ENCODE measurements around the gene RALGAPB.

The RALGAPB gene

DNA sequence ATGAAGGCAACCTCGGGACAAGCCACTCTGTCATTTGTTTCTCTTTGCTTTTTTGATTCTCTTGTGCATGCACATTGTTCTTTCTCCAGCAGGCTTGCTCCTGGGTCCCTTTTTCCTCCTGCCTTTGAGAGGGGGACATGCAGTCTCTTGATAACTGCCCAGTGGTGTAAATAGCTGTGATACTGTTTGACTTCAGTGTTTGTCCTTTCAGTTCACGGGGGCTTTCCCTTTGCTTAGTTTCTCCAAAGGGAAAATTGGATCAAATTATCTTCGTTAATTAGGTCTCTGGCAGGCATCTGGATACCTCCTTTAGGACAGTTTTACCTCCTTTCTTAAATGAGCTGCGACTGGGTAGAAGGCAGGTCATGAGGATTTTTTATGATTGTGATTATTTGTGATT lies 41.5 kb downstream of the RALGAPB start:
- DNase-seq (ENCODE audit: low read depth) = no peak
- H3K4me3 ChIP-seq (ENCODE audit: low read length) = no peak overlapping the region
- TF ChIP-seq, protein P1, sequence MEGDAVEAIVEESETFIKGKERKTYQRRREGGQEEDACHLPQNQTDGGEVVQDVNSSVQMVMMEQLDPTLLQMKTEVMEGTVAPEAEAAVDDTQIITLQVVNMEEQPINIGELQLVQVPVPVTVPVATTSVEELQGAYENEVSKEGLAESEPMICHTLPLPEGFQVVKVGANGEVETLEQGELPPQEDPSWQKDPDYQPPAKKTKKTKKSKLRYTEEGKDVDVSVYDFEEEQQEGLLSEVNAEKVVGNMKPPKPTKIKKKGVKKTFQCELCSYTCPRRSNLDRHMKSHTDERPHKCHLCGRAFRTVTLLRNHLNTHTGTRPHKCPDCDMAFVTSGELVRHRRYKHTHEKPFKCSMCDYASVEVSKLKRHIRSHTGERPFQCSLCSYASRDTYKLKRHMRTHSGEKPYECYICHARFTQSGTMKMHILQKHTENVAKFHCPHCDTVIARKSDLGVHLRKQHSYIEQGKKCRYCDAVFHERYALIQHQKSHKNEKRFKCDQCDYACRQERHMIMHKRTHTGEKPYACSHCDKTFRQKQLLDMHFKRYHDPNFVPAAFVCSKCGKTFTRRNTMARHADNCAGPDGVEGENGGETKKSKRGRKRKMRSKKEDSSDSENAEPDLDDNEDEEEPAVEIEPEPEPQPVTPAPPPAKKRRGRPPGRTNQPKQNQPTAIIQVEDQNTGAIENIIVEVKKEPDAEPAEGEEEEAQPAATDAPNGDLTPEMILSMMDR (IDR thresholded peaks at IDR 0.05; ENCODE audit: insufficient read depth, low read depth, low read length, missing control alignments) = no peak

DNA sequence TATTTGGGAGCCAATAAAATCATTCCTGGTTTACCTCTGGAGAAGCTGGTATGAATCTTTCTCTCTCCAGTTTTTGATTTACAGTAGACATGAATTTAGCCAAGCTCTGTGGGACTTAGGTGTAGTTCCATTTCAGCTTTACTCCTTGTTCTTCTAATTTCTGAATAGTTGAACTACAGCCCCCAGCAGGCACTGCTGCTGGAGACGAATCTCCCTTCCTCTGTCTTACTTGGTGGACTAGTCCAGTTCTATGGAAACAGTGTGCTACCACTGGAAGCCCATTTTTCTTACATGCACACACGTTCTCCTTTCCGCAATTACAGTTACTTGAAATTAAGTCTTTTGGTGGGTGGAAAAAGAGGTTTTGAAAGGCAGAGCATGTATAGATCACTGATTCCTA lies 42.3 kb downstream of the RALGAPB start:
- H3K4me3 ChIP-seq (ENCODE audit: low read length) = no peak overlapping the region
- no peak for DNase-seq (ENCODE audit: low read depth)
- TF ChIP-seq, protein P1 (IDR thresholded peaks at IDR 0.05; ENCODE audit: insufficient read depth, low read depth, low read length, missing control alignments) = no peak

DNA sequence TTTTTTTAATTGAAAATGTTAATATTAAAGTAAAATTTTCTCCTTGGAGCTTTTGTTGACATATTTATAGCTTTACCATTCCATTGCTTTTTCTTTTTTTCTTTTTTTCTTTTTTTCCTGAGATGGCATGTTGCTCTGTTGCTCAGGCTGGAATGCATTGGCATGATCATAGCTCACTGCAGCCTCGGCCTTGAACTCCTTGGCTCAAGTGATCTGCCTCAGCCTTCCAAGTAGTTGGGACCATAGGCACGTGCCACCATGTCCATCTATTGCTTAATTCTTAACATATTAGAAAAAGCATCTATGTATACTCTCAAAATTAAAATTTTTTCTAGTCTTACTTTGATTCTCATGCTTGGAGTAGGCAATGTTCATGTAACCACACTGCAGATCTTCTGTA lies 43.0 kb downstream of the RALGAPB start:
- DNase-seq (ENCODE audit: low read depth) = no peak
- TF ChIP-seq, protein P1 (IDR thresholded peaks at IDR 0.05; ENCODE audit: insufficient read depth, low read depth, low read length, missing control alignments) = no peak
- H3K4me3 ChIP-seq (ENCODE audit: low read length) = no peak overlapping the region

DNA sequence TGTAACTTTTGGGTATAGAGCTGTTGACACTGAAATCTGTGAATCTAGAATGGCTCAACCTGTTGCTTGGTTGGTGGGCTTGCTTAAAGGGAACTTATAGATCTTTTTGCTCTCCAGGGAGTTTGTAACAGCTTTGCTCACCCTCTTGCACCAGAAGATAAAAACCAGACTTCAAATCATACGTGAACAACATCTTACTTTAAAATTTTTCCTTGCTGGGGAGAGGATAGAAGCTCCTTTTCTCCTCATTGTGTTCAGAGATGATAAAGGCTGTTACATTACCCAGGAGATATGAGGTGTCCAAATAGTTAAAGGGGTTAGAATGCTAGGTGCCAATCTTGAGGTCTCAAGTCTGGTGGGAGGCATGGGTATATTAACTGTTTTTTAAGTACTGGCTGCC lies 46.8 kb downstream of the RALGAPB start:
- DNase-seq (ENCODE audit: low read depth) = no peak
- no peak overlapping the region for H3K4me3 ChIP-seq (ENCODE audit: low read length)
- TF ChIP-seq, protein P1 (IDR thresholded peaks at IDR 0.05; ENCODE audit: insufficient read depth, low read depth, low read length, missing control alignments) = no peak

DNA sequence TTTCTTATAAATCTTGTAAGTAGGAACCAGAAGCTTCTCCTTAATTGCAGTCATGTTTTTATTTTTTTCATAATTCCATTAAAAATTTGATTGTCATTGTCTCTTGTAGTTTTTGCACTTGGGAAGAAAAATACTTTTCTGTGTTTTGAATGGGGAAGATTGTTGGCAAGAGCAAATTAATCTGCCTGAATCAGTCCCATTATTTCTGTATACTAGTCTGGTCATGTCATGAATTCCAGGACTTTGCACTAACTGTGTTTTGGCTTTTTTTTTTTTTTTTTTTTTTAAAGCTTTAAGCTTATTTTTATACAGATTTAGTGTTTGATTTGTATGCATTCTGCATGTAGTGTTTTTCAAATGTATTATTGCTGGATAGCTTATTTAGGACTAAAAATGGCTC lies 47.6 kb downstream of the RALGAPB start:
- TF ChIP-seq, protein P1 (IDR thresholded peaks at IDR 0.05; ENCODE audit: insufficient read depth, low read depth, low read length, missing control alignments) = no peak
- peak; percentile 50 for DNase-seq (ENCODE audit: low read depth)
- no peak overlapping the region for H3K4me3 ChIP-seq (ENCODE audit: low read length)

DNA sequence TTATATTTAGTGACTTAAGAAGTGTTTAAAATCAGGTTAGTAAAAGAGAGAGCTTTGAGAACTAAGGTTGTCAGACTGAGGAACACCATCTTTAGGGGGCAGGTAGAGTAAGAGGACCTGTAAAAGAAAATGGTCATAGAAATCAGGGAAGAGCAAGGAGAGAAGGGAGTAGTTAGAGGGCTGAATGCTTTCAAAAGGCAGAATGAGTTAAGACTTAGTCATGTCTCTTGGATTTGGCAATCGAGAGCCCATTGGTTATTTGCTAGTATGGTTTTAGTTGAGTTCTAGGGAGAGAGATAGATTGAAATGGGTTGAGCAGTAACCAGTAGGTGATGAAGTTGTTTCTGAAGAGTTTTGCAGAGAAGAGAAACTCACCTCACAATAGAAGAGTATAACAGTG lies 51.1 kb downstream of the RALGAPB start:
- H3K4me3 ChIP-seq (ENCODE audit: low read length) = no peak overlapping the region
- DNase-seq (ENCODE audit: low read depth) = peak; percentile 83
- TF ChIP-seq, protein P1 (IDR thresholded peaks at IDR 0.05; ENCODE audit: insufficient read depth, low read depth, low read length, missing control alignments) = no peak

DNA sequence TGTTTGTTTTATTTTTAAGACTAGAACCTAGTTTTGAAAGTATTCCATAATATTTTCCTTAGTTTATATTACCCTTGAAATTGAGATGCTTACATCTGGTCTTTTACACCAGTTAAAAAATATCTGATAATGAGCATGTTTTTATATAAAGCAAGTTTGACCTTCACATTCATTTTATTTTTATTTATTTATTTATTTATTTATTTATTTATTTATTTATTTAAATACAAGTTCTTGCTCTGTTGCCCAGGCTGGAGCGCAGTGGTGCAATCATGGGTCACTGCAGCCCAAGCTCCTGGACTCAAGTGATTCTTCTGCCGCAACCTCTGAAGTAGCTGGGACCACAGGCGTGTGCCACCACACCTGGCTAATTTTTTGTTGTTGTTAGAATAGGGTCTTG lies 55.5 kb downstream of the RALGAPB start:
- TF ChIP-seq, protein P1 (IDR thresholded peaks at IDR 0.05; ENCODE audit: insufficient read depth, low read depth, low read length, missing control alignments) = no peak
- no peak for DNase-seq (ENCODE audit: low read depth)
- H3K4me3 ChIP-seq (ENCODE audit: low read length) = no peak overlapping the region

Measured in epithelial cell of esophagus (primary cell).